ENCODE data around the gene CLEC19A.

GRCh38 chr16:19289811-19290485 lies 4.4 kb downstream of the CLEC19A start:
- TF ChIP-seq CTCF (IDR thresholded peaks at IDR 0.05; ENCODE audit: low read depth, low read length, poor library complexity, severe bottlenecking) (no peak), EZH2phosphoT487 (IDR thresholded peaks at IDR 0.05; ENCODE audit: borderline replicate concordance, low read length) (no peak)
